Coronary artery (tissue), 2 donors: ENCODE measurements around the gene CKB.
"Not testable (repeated sequence)": the region's sequence is repeated elsewhere in the genome, so short reads cannot be mapped to it uniquely, and the experiment has no call there.

Source experiments
- DNase-seq: peaks from one replicate; pipeline ENCODE4 v3.0.0-alpha.2; 2017; ENCODE audit warnings: low spot score
- H3K27ac ChIP-seq, 2 donors: fragments of 200-600 bp; sonication (generic); one replicate each; pipeline ENCODE4 v1.5.1; 2016 to 2019
- H3K4me3 ChIP-seq: fragments of 200-600 bp; sonication (generic); 2 replicates; pipeline ENCODE4 v1.5.1; 2016; ENCODE audit warnings: mild to moderate bottlenecking, moderate library complexity
- TF ChIP-seq, protein P1 (sequence below): fragments of 200-600 bp; sonication (generic); IDR thresholded peaks from one replicate; pipeline ENCODE4 v1.5.1; 2019; ENCODE audit warnings: antibody characterized with exemption

The CKB gene

DNA sequence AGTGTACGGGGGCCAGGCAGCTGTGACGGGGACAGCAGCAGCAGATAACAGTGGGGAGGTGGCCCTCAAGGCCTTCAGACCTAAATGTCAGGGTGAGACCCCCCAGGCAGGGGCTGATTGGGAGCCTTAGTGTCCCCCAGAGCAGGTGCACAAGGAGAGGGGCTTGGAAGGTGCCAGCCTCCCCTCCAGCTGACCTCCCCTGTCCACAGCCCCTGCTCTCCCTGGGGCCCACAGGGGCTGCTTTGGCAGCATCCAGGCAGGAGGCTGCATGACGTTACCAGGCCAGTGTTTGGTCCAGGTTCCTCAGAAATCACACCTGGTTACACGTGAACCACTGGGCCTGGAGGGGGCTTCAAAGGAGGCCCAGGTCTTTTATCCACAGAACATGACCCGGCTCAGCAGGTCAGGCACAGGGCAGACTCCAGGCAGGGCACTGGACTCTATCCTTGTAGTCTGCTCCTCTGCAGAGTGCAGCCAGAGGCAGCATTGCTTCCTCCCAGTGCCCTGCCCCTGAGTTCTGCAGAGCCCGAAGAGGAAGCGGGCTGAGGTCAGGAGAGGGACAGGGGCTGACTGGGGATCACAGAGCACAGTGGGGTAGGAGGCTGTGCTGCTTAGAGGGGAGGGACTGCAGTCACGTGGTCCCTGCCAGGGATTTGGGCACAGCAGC, 3.8 kb upstream of the CKB start:
- TF ChIP-seq, protein P1, sequence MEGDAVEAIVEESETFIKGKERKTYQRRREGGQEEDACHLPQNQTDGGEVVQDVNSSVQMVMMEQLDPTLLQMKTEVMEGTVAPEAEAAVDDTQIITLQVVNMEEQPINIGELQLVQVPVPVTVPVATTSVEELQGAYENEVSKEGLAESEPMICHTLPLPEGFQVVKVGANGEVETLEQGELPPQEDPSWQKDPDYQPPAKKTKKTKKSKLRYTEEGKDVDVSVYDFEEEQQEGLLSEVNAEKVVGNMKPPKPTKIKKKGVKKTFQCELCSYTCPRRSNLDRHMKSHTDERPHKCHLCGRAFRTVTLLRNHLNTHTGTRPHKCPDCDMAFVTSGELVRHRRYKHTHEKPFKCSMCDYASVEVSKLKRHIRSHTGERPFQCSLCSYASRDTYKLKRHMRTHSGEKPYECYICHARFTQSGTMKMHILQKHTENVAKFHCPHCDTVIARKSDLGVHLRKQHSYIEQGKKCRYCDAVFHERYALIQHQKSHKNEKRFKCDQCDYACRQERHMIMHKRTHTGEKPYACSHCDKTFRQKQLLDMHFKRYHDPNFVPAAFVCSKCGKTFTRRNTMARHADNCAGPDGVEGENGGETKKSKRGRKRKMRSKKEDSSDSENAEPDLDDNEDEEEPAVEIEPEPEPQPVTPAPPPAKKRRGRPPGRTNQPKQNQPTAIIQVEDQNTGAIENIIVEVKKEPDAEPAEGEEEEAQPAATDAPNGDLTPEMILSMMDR = no peak
- DNase-seq = no peak
- Histone ChIP-seq H3K27ac (peak overlapping the region in 1 of 2 donors; percentile 94), H3K4me3 (no peak overlapping the region)

- H3K27ac ChIP-seq, H3K4me3 ChIP-seq, DNase-seq: not testable (repeated sequence)
Observed at GRCh38 chr14:103525430-103526246, 3.0 kb upstream of the CKB start.

DNA sequence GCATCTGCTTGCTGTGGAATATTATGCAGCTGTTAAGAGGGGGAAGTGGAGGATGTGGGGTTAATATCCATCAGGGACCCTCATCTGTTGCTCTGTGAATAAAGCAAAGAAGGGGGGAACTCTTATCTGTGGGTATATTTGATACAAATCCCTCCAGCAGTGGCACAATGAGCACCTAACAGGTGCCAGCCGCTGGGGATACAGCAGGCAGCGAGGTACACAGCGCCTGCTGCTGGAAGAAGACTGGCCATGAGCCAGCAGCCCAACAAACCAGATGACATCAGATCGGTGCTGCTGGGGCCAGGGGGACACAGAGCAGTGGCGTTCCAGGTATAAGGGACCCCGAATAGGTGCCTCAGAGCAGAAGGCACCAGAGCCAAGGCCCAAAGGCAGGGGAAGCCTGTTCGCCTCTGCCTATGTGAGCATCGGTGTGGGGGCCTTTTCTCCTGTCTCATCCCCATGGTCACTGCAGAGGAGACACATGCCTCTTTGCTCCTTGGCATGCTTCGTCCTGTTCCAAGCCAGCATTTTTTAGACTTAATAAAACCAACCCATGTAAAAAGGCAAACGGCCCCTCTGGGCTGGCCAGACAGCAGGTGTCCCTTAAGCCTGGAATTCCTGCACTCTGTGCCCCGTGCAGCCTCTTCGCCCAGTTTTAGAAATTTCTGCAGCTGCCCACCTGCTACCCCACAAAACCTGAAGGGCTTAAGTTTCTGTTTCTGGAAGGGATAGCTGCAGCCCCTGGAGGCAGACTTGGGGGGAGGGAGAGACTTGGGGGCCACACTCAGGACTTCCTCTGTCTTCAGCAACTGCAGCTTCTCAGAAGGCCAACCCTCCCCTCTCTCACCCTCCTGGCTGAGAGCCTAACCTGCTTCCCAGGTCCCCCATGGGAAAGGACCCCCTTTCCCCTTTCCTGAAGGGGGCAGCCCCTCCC, 1.6 kb upstream of the CKB start:
- peak; percentile 68 for DNase-seq
- H3K27ac ChIP-seq = no peak overlapping the region
- TF ChIP-seq, protein P1 = no peak
- no peak overlapping the region for H3K4me3 ChIP-seq

DNA sequence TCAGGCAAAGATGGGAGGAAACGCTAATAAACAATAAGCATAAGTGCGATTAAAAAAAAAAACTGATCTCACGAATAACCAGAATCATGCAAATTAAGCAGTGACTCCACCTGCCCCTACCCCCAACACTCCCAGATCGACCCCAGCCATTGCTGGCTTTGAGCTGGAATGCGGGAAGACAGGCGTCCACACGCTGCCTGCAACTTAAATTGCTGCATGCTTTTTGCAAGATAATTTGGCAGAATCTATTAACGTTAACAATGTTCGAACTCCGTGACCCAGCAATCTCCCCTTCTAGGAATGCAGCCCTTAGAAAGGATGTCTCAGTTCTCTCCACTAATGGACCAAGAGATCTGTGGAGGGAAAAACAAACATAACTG, 935 bp upstream of the CKB start:
- no peak for DNase-seq
- TF ChIP-seq, protein P1 = no peak

DNA sequence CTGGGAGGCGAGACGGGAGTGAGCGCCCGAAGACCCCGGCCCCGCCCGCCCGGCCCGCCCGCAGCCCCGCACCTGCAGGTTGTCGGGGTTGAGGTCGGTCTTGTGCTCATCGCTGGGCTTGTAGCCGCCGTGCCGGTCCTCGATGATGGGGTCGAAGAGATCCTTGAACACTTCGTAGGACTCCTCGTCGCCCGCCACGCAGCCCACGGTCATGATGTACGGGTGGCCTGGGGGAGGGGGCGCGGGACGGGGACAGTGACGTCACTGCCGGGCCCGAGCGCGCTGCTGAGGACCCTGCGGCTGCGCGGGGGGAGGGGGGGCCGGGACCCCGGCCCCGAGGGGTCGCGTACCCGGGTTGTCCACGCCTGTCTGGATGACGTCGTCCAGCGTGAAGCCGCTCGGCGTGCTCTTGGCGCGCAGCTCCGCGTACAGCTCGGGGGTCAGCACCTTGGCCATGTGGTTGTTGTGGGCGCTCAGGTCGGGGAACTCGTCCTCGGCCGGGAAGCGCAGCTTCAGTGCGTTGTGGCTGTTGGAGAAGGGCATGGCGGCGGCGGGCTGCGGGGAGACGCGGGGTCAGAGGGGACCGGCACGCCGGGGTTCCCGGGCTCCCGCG, 573 bp downstream of the CKB start:
- H3K4me3 ChIP-seq = peak overlapping the region; percentile 74
- peak; percentile 81 for DNase-seq
- TF ChIP-seq, protein P1 = no peak
- peak overlapping the region; percentile 76 to 96 for H3K27ac ChIP-seq

More for the DNA sequence above, 935 bp upstream of the CKB start:
- Histone ChIP-seq H3K4me3 (no peak overlapping the region), H3K27ac (no peak overlapping the region)

- Histone ChIP-seq H3K4me3 (peak overlapping the region; percentile 74), H3K27ac (peak overlapping the region; percentile 76 to 96)
- DNase-seq = no peak
- TF ChIP-seq, protein P1 = no peak
Observed at GRCh38 chr14:103521438-103521950, 1.1 kb downstream of the CKB start.
